ENCODE results near the gene CD40LG.

DNA sequence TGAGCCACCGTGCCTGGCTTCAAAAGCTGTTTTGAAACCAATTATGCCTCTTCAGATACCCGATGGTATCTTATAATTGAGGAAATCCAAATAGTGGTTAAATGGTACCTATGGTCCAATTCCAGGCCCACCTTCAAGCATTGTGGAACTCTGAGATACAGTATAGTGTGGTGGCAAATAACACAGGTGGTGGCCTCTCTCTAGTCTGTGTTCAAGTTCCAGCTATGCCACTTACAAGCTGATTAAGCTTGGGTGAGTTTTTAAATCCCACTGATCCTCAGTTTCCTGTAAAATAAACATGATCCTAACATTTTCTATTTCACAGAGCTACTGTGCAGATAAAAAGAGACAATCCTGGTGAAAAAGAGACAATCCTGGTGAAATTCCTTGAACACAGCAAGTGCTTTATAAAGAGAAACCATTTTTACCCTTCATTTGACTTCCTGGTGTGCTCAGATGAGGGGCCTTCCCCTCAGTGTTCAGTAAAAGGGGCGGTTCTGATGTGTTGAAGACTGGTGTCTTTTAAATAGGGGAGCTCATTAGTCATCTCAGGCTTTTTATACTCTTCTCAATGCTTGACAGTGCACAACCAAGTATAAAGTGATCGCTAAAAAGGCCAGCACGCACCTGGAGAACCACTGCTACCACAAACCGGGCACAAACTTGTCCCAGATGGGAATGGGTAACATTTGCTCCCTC is 30.8 kb upstream of the CD40LG start:
- TF ChIP-seq CTCF (conservative IDR thresholded peaks at IDR 0.05; ENCODE audit: low read length) (no peak), EZH2phosphoT487 (IDR thresholded peaks at IDR 0.05; ENCODE audit: borderline replicate concordance) (no peak)
